HepG2 (cell line): ENCODE data around the gene TMEM131. TPM values are rescaled to one million over a fixed set of nuclear protein-coding genes. Genes with fewer than 3 reads are reported as not detected.

ENCODE experiments used
- ATAC-seq: fragments of 200-7000 bp; cut with Tn5 transposase; 3 replicates; pipeline ENCODE4 v1.9.1; 2020; ENCODE audit warnings: mild to moderate bottlenecking, moderate library complexity
- BruUV-seq: library from RNA; stranded (reverse); fragments of 400-500 nt; replicated peaks from 2 replicates; lab custom pipeline; 2021; lab: Mats Ljungman, UMichigan
- CTCF ChIA-PET: fragments of 300-600 bp; formaldehyde crosslinking; extraction: SDS; loops from one replicate; lab custom pipeline; 2021; ENCODE audit warnings: low total read pairs, inconsistent platforms, low intra/inter-chr PET ratio; lab: Yijun Ruan, JAX
- POLR2A ChIA-PET: fragments of 350-600 bp; sonication (Branson Sonifier 250); formaldehyde crosslinking; loops from one replicate; lab custom pipeline; 2020; ENCODE audit warnings: antibody characterized with exemption, inconsistent platforms; lab: Yijun Ruan, JAX
- DNase-seq: peaks from one replicate; pipeline ENCODE4 v3.0.0-alpha.2; 2015; ENCODE audit warnings: low spot score
- FAIRE-seq: peaks from 3 replicates; lab custom pipeline; 2011; peaks lifted over from hg19 to GRCh38; lab: Jason Lieb, UNC
- H2AFZ ChIP-seq: one replicate; pipeline ENCODE4 v1.6.1; 2011; ENCODE audit warnings: low read length, inconsistent platforms
- H3K27ac ChIP-seq: fragments of 300-600 bp; 3 replicates; pipeline ENCODE4 v1.8.0; 2011; ENCODE audit warnings: mixed run types, mild to moderate bottlenecking, mixed read lengths, low read length, inconsistent platforms; ENCODE audit not compliant: insufficient read depth; ENCODE audit errors: extremely low read length
- H3K27me3 ChIP-seq, 2 experiments: fragments of 200-600 bp in 1 of 2; 2 replicates in 1 of 2; 3 replicates in 1 of 2; pipeline versions ENCODE4 v1.6.0 to v1.8.0; 2011; ENCODE audit warnings: low read length in 2 of 2, mild to moderate bottlenecking in 2 of 2, moderate library complexity in 2 of 2, inconsistent platforms in 1 of 2; ENCODE audit not compliant: insufficient read depth in 2 of 2, control insufficient read depth in 1 of 2
- H3K36me3 ChIP-seq, 2 experiments: fragments of 200-600 bp in 1 of 2; replicated peaks in 1 of 2; 2 replicates in 1 of 2; 3 replicates in 1 of 2; pipeline versions ENCODE4 v1.5.1 to v1.8.0; 2011; ENCODE audit warnings: low read length in 2 of 2, inconsistent platforms in 1 of 2; ENCODE audit not compliant: insufficient read depth in 2 of 2, control insufficient read depth in 1 of 2
- H3K4me1 ChIP-seq: 2 replicates; pipeline ENCODE4 v1.5.1; 2012; ENCODE audit warnings: low read length, inconsistent platforms; ENCODE audit not compliant: insufficient read depth
- H3K4me2 ChIP-seq: 2 replicates; pipeline ENCODE4 v1.6.0; 2011; ENCODE audit warnings: low read depth, low read length, inconsistent platforms
- H3K4me3 ChIP-seq, 3 experiments: fragments of 200-600 bp in 1 of 3; sonication (generic), shearing (Covaris generic) in 1 of 3; replicated peaks in 1 of 3; 2 replicates each; pipeline ENCODE4 v1.5.1; 2011 to 2016; ENCODE audit warnings: low read length in 3 of 3, inconsistent platforms in 2 of 3, low read depth in 2 of 3, mild to moderate bottlenecking in 2 of 3, control low read depth in 1 of 3, mixed read lengths in 1 of 3; ENCODE audit not compliant: insufficient read depth in 1 of 3
- H3K79me2 ChIP-seq: one replicate; pipeline ENCODE4 v1.6.1; 2011; ENCODE audit warnings: low read length, inconsistent platforms; ENCODE audit not compliant: insufficient read depth
- H3K9ac ChIP-seq: 2 replicates; pipeline ENCODE4 v1.6.0; 2011; ENCODE audit warnings: mild to moderate bottlenecking, low read depth, low read length, inconsistent platforms; ENCODE audit not compliant: insufficient read depth
- H3K9me3 ChIP-seq: 2 replicates; pipeline ENCODE4 v1.5.1; 2012; ENCODE audit warnings: mild to moderate bottlenecking, low read length
- H4K20me1 ChIP-seq: 2 replicates; pipeline ENCODE4 v1.6.0; 2011; ENCODE audit warnings: inconsistent platforms, mild to moderate bottlenecking, low read length, moderate library complexity; ENCODE audit not compliant: insufficient read depth
- FOXJ3 ChIP-seq: sonication (generic); formaldehyde crosslinking; IDR thresholded peaks from 2 replicates; pipeline ENCODE4 v1.4.0; 2020; ENCODE audit warnings: missing genetic modification reagents, mild to moderate bottlenecking, borderline replicate concordance
- RCOR2 ChIP-seq: IDR thresholded peaks from 2 replicates; pipeline ENCODE4 v1.6.1; 2016; ENCODE audit warnings: missing biosample characterization, missing genetic modification reagents
- SOX5 ChIP-seq: IDR thresholded peaks from 2 replicates; pipeline ENCODE4 v1.6.1; 2016; ENCODE audit warnings: borderline replicate concordance
- ZNF441 ChIP-seq: sonication (generic); formaldehyde crosslinking; IDR thresholded peaks from 2 replicates; pipeline ENCODE4 v1.7.0; 2021; ENCODE audit warnings: missing genetic modification reagents, borderline replicate concordance
- ZSCAN9 ChIP-seq: IDR thresholded peaks from 2 replicates; pipeline ENCODE4 v1.6.1; 2016; ENCODE audit warnings: borderline replicate concordance
- WGBS: methylation state at CpG from one replicate; pipeline ENCODE4 v1.1.6; 2017; ENCODE audit warnings: low lambda C conversion rate; 5-methylcytosine and 5-hydroxymethylcytosine counted together
- in situ Hi-C: cut with HindIII; loops from 2 replicates; pipeline ENCODE4 v1.10.0; 2017; ENCODE audit warnings: low pct_unique_long_range_greater_than_20kb; ENCODE audit not compliant: extremely low pct_ligation_motif_present
- intact Hi-C: fragments of 100-400 bp; cut with micrococcal nuclease; formaldehyde crosslinking; loops from one replicate; pipeline ENCODE4 v1.10.0; 2022; ENCODE audit not compliant: unreplicated experiment
- polyA plus RNA-seq, 8 experiments: library from polyadenylated mRNA; depleted of rRNA in 3 of 8; stranded (reverse) in 7 of 8; unstranded in 1 of 8; fragments of >200 nt; fragmentation: Illumina TruSeq in 4 of 8; extraction: Trizol in 4 of 8; gene quantifications; 2 replicates each; pipeline versions ENCODE4 v1.2.1 to v1.2.3, GENCODE V29; 2011 to 2016; ENCODE audit warnings: low read depth in 4 of 8, missing spikeins in 1 of 8, mixed read lengths in 1 of 8; ENCODE audit not compliant: insufficient read depth in 1 of 8
- total RNA-seq, 5 experiments: library from RNA; depleted of rRNA; stranded (reverse); fragments of >200 nt; fragmentation: Illumina TruSeq; extraction: Trizol; gene quantifications; 2 replicates each; pipeline ENCODE4 v1.2.3, GENCODE V29; 2016; ENCODE audit warnings: low read depth in 1 of 5
- TF ChIP-seq, protein P1 (sequence below): sonication (generic); formaldehyde crosslinking; IDR thresholded peaks from 2 replicates; pipeline ENCODE4 v1.4.0; 2020; ENCODE audit warnings: mild to moderate bottlenecking, low read depth, missing genetic modification reagents
- TF ChIP-seq, protein P2 (sequence below): conservative IDR thresholded peaks from 2 replicates; pipeline ENCODE4 v1.6.1; 2018; ENCODE audit warnings: missing genetic modification reagents

The TMEM131 gene
- total and polyA plus RNA-seq, 2 of the 13 experiments (the other 11 are each of a cell fraction or from before 2014, with no cell fraction given), result 17.9 to 19.5 TPM

DNA sequence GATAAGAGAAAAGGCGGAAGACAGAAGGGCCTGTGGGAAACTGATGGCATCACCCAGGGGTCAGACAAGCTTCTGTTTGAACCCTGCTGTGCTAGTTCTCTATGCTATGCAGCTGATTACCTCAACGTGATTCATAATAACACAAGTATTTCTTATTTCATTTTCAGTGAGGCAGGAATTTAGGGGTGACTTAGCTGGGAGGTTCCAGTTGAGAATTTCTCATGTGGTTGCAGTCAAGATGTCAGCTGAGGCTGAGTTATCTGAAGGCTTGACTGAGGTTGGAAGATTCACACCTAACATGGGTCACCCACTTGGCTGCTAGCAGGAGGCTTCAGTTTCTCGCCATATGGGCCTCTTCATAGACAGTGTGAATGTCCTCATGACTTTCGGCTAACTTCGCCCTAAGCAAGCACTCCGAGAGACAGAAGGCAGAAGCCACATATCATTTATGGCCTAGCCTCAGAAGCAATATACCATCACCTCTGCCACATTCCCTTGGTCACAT, 34.0 kb upstream of the TMEM131 start:
- H3K27ac ChIP-seq, result no peak overlapping the region
- CTCF ChIA-PET, result no interaction called here
- intact Hi-C loops (no loop called here), in situ Hi-C loops (no loop called here)
- H2AFZ ChIP-seq, result no peak overlapping the region
- FAIRE-seq, result no peak
- H4K20me1 ChIP-seq, result no peaks in the 10 kb centered on the region
- H3K4me1 ChIP-seq, result no peaks in the 10 kb centered on the region
- no peak for ATAC-seq
- H3K9me3 ChIP-seq, result no peaks in the 10 kb centered on the region
- H3K27me3 ChIP-seq, result peaks cover 0 to 8% of the 10 kb centered on the region in 2 experiments; a peak in 1 of 5 replicates
- WGBS, result 64% methylated on average over 6 of the region's 6 CpGs
- POLR2A ChIA-PET, result no interaction called here
- TF ChIP-seq FOXJ3 (no peak), SOX5 (CRISPR knock-in tag) (no peak), RCOR2 (CRISPR knock-in tag) (no peak), ZSCAN9 (no peak), ZNF441 (CRISPR knock-in tag) (no peak)
- TF ChIP-seq, protein P1, sequence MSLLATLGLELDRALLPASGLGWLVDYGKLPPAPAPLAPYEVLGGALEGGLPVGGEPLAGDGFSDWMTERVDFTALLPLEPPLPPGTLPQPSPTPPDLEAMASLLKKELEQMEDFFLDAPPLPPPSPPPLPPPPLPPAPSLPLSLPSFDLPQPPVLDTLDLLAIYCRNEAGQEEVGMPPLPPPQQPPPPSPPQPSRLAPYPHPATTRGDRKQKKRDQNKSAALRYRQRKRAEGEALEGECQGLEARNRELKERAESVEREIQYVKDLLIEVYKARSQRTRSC (CRISPR knock-in tag), result no peak
- TF ChIP-seq, protein P2, sequence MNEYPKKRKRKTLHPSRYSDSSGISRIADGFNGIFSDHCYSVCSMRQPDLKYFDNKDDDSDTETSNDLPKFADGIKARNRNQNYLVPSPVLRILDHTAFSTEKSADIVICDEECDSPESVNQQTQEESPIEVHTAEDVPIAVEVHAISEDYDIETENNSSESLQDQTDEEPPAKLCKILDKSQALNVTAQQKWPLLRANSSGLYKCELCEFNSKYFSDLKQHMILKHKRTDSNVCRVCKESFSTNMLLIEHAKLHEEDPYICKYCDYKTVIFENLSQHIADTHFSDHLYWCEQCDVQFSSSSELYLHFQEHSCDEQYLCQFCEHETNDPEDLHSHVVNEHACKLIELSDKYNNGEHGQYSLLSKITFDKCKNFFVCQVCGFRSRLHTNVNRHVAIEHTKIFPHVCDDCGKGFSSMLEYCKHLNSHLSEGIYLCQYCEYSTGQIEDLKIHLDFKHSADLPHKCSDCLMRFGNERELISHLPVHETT (CRISPR knock-in tag), result no peak
- no peak overlapping the region for H3K4me2 ChIP-seq
- H3K36me3 ChIP-seq, result no peaks in the 10 kb centered on the region
- H3K9ac ChIP-seq, result no peak overlapping the region
- no peaks in the 10 kb centered on the region for H3K79me2 ChIP-seq
- BruUV-seq, result no TSS peak
- no peak overlapping the region for H3K4me3 ChIP-seq
- no peak for DNase-seq
